SH-SY5Y (cell line): ENCODE measurements around the gene PHACTR3.

ENCODE experiments used
- GATA2 ChIP-seq: IDR thresholded peaks from 2 replicates; pipeline ENCODE4 v1.6.1; 2011; ENCODE audit warnings: mild to moderate bottlenecking, low read depth, low read length
- GATA3 ChIP-seq: IDR thresholded peaks from 2 replicates; pipeline ENCODE4 v1.6.1; 2011; ENCODE audit warnings: low read depth, mild to moderate bottlenecking, low read length, moderate library complexity

PHACTR3 gene

GRCh38 chr20:59636766-59637370, 32.5 kb downstream of the PHACTR3 start:
- TF ChIP-seq GATA3 (no peak), GATA2 (no peak)

- no peak for TF ChIP-seq GATA3
- no peak for TF ChIP-seq GATA2
Observed at GRCh38 chr20:59640267-59640666, 35.9 kb downstream of the PHACTR3 start.

DNA sequence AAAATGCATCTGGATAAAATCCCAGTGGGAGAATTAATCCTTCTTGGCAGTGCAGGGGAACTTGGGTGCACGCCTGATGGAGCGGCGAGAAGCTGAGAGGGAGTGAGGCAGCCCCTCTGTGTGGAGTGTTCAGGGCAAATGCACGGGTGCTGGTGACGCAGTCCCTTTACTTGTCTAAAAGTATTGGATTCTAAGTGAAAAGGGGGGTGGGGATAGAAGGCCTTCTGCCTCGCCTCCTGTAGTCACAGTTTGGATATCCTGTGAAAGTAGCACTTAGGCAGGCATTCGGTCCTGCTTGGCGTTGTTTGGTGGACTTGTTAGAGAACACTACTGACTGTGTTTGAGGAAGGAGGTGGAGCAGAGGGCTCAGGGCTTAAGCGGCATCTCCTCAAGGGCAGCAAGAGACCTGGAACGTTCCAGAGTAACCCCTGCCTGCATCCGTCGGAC, 39.3 kb downstream of the PHACTR3 start:
- TF ChIP-seq GATA3 (no peak), GATA2 (no peak)

- TF ChIP-seq GATA3 (no peak), GATA2 (no peak)
Observed at GRCh38 chr20:59644371-59644939, 40.1 kb downstream of the PHACTR3 start.

- no peak for TF ChIP-seq GATA2
- TF ChIP-seq GATA3: no peak
Observed at GRCh38 chr20:59645271-59645670, 40.9 kb downstream of the PHACTR3 start.

DNA sequence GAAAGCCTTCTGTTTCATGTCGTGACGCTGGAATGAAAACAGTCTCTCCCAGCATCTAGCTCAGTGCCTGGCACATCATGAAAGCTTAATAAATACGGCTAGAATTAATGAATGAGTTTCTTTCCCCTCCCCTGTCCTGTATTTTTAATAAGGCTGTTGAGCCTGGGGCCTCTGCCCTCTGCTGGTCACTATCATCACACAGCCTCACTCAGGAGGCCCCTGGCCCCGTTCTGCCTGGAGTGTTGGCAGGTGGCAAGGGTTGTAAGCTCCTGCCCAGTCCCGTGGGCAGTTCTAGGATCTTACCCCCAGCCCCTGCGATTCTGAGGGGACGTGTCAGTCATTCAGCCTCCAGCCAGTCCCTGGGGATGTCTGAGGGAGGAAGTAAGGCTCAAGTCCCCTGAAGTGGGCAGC, 41.4 kb downstream of the PHACTR3 start:
- TF ChIP-seq GATA2 (no peak), GATA3 (no peak)

DNA sequence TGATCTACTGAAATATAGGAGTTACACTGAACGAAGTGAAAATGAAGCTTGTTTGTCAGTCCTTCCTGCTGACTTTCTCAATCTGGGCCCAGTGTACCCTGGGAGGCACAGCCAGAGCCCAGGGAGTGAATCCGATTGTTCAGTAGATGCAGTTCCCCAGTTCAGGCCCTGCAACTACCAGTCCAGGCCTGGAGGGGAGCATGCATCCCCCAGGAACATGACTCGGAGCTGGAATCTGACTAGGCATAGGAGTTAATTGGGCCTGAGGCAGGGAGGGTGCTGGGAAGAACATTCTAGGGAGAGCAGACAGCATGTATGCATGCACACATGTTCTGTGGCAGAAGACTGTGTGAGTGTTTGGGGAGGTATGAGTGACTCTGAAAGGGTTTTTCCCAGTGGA, 42.1 kb downstream of the PHACTR3 start:
- no peak for TF ChIP-seq GATA3
- no peak for TF ChIP-seq GATA2

- TF ChIP-seq GATA2 (no peak), GATA3 (no peak)
Observed at GRCh38 chr20:59647271-59647670, 42.9 kb downstream of the PHACTR3 start.

DNA sequence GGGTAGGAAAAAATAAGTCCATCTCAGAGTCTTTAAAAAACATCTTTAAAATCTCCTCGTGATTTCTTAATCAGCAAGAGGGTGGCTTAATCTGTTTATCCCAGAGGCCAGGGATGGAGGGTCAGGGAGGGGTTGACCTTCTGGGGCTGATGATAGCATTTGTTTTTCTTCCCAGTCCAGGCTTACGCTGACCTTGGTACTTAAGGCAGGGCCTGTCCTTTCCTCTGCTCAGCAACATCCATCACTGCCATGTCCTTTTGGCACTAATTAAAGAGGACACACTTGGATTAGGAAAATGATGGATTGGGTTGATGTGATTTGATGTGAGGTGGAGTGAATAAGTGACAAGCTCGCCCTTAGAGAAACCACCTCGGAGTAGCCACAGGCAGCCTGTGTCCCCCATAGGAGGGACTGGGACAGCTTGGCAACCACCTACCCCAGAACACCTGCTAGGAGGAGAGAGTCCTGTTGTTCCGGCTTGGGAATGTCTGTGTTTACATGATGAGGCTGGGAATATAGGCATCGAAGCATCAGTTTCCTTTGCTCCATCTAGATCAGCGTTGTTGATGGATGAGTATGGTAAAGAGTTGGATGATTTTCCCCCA, 44.2 kb downstream of the PHACTR3 start:
- no peak for TF ChIP-seq GATA2
- TF ChIP-seq GATA3: no peak

GRCh38 chr20:59650418-59650817, 46.1 kb downstream of the PHACTR3 start:
- no peak for TF ChIP-seq GATA2
- TF ChIP-seq GATA3: no peak

DNA sequence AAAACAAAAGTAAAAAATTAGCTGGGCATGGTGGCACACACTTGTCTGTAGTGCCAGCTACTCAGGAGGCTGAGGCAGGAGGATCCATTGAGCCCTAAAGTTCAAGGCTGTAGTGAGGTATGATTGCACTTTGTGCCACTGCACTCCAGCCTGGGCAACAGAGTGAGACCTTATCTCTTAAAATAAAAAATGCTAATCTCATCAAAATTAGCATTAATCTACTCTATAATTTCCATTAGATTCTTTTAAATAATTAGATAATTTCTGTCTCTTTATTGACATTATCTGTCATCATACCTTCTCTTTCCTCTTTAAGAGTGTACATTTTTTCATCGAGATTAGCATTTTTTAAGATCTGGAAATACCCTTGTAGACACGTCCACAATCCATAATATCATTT, 48.0 kb downstream of the PHACTR3 start:
- no peak for TF ChIP-seq GATA3

- TF ChIP-seq GATA2 (no peak), GATA3 (no peak)
Observed at GRCh38 chr20:59656417-59656816, 52.1 kb downstream of the PHACTR3 start.

GRCh38 chr20:59657459-59658046, 53.2 kb downstream of the PHACTR3 start:
- TF ChIP-seq GATA3 (no peak), GATA2 (no peak)

- TF ChIP-seq GATA3: no peak
- no peak for TF ChIP-seq GATA2
Observed at GRCh38 chr20:59660471-59660870, 56.1 kb downstream of the PHACTR3 start.

DNA sequence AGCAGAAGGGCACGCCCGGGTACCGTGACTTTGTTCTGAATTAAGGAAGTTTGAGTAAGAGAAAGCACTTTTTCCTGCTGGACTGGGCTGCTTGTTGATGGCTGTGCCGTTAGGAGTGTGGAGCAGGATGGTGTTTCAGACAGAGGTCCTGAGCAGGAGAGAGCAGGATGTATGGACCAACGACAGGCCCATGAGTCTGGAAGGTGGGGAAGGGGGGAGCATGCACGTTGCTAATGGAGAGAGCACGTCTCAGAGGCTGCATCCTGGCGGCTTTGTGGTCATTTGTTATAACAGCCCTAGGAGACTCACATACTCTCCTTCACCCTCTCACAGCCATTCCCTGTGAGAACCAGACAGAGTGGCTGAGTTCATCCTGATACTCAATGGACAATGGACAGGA, 56.8 kb downstream of the PHACTR3 start:
- TF ChIP-seq GATA3 (no peak), GATA2 (no peak)
